LoVo (cell line): ENCODE results near the gene TAS2R30.
"Not testable (repeated sequence)": the region's sequence is repeated elsewhere in the genome, so short reads cannot be mapped to it uniquely, and the experiment has no call there.

Source experiments
- DNase-seq: peaks from one replicate; pipeline ENCODE4 v3.0.0-alpha.2; 2016; ENCODE audit warnings: low spot score

The TAS2R30 gene

DNA sequence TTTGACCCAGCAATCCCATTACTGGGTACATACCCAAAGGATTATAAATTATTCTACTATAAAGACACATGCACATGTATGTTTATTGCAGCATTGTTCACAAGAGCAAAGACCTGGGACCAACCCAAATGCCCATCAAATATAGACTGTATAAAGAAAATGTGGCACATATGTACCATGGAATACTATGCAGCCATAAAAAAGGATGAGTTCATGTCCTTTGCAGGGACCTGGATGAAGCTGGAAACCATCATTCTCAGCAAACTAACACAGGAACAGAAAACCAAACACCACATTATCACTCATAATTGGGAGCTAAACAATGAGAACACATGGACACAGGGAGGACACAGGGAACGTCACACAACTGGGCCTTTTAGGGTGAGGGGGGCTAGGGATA lies 20.3 kb downstream of the TAS2R30 start:
- DNase-seq, result not testable (repeated sequence)

DNA sequence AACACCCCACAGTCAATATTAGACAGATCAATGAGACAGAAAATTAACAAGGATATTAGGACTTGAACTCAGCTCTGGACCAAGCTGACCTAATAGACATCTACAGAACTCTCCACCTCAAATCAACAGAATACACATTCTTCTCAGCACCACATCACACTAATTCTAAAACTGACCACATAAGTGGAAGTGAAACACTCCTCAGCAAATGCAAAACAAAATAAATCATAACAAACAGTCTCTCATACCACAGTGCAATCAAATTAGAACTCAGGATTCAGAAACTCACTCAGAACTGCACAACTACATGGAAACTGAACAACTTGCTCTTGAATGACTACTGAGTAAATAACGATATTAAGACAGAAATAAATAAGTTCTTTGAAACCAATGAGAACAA lies 23.2 kb downstream of the TAS2R30 start:
- DNase-seq, result not testable (repeated sequence)

DNA sequence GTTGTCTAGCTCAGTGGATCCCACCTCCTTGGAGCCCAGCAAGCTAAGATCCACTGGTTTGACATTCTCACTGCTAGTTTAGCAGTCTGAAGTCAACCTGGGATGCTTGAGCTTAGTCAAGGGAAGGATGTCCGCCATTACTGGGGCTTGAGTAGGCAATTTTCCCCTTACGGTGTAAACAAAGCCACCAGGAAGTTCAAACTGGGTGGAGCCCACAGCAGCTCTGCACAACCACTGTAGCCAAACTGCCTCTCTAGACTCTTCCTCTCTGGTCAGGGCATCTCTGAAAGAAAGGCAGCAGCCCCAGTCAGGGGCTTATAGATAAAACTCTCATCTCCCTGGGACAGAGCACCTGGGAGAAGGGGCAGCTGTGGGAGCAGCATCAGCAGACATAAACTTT lies 25.6 kb downstream of the TAS2R30 start:
- no peak for DNase-seq

DNA sequence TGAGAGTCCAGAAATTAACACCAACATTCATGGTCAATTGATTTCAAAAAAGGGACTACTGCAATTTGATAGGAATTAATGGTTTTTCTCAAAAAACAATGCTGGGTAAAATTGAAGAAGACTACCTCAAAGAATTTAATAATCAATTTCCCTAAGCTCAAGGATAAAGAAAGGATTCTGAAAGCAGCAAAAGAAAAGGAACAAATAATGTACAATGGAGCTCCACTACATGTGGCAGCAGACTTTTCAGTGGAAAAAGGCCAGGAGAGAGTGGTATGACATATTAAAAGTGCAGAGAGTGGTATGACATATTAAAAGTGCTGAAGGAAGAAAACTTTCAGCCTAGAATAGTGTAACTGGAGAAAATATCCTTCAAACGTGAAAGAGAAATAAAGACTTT lies 26.7 kb downstream of the TAS2R30 start:
- no peak for DNase-seq

DNA sequence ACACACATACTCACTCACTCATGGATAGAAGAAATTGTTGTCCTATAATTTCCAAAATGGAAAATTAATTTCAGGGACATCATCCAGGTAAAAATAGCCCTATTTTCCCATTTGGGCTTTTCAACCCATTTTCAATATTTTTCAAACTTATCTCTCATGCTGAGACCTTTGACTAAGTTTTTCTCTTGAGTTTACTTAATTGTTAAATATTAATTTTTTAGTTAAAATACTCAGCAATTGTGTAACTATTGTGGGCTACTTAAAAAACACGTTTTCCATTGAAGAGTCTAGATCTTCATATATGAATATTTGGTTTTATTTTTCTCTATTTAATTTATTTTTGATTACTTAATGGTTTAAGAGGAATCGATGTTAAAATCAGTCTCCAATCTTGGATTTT lies 28.2 kb downstream of the TAS2R30 start:
- no peak for DNase-seq

DNA sequence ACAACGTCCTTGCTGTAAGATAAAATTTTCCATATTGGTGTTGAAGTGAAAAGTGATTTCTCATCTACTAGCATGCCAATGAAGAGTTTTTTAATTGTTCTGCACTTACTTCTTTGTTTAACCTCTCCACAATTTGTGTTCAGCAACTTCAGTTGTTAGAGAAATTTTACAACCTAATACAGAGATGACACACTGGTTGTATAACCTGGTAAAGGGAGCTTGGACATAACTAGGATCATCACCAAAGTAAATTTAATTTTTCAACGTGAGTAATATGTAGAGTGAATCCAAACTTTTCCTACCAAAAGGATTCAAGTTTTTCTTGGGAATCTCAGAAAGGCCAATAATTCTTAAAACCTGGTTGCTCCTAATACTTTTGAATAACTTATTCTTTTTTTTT lies 28.9 kb downstream of the TAS2R30 start:
- no peak for DNase-seq

DNA sequence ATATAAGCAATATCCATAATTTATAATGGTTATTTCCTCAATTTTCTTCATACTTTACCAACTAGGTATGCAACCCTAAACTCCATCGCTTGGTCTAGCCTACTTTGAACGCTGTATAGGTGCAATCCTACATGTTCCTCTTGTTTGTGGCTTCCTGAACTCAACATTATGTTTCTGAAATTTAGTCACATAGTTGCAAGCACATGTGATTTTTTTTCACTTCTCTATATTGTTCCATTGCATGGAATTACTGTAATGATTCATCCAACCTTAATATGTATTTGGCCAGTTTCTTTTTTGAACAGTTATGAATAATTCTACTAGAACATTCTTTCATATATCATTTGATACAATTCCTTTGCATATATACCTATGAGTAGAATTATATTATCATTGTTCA lies 39.5 kb downstream of the TAS2R30 start:
- DNase-seq, result not testable (repeated sequence)

DNA sequence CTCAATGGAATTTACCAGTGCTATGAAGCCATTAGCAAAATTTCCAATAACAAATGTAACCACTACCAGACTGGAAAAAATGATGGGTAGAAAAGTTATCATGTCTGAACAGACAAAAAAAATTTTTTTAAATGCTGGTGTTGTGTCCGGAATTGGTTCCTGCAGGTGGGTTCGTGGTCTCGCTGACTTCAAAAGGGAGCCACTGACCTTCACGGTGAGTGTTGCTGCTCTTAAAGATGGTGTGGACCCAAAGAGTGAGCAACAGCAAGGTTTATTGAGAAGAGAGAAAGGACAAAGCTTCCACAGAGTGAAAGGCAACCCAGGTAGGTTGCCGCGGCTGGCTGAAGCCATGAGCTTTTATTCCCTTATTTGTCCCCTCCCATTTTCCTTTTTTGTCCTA lies 42.3 kb downstream of the TAS2R30 start, which contains the start of gene TAS2R43:
TAS2R43 (minus strand) TSS at position 186 of the 400 bp plus-strand sequence; CDS start at position 102, 84 bp downstream.
- no peak for DNase-seq

DNA sequence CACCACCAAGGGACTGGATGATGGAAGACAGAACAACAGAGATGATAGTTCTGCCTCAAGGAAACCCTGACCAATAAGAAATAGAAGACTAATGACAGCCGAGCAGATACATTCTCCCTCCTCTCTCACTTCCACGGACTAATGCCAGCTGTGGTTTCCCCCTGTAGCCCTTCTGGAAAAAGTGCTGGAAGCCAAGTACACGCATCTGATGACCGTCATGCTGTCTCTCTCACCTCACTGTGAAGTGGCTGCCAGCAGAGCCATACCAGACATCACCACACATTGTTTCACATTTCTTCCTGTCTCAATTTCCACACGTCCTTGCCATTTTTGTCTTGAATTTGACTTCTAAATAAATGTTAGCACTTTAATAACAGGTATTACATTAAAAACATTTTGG lies 45.2 kb downstream of the TAS2R30 start:
- no peak for DNase-seq

DNA sequence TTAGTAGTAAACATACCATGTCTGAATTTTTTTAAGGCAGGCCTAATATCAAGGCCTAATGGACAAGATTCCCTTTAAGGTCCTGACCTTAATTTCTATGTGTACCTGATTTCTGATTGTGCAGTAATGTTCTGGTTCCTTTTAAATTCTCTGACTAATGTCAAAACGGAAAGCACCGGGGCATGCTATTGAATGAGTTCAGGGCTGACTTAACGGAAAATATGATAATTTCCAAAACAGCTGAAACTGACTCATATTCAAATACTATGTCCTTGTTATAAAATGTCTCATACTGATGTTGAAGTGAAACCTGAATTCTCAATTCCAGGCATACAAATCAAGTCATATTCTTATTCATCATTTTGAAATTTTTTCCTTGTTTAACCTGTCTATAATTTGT lies 49.0 kb downstream of the TAS2R30 start:
- DNase-seq, result no peak
